SK-N-SH (cell line): ENCODE results near the gene PAX2. TPM values are rescaled to one million over a fixed set of nuclear protein-coding genes. Genes with fewer than 3 reads are reported as not detected.

Experiments used
- CTCF ChIA-PET: fragments of 300-600, 350-600 bp; formaldehyde crosslinking; extraction: SDS; loops from one replicate; lab custom pipeline; 2021; lab: Yijun Ruan, JAX
- POLR2A ChIA-PET: fragments of 350-600 bp; sonication (Branson Sonifier 250); formaldehyde crosslinking; extraction: SDS; loops from one replicate; lab custom pipeline; 2020; ENCODE audit warnings: antibody characterized with exemption, inconsistent platforms; lab: Yijun Ruan, JAX
- DNase-seq: peaks from one replicate; pipeline ENCODE4 v3.0.0; 2012
- H2AFZ ChIP-seq: fragments of 200-600 bp; sonication (generic); 2 replicates; pipeline ENCODE4 v1.8.1; 2016; ENCODE audit warnings: antibody characterized with exemption, mild to moderate bottlenecking, low read depth
- H3F3A ChIP-seq: fragments of 200-600 bp; sonication (generic); replicated peaks from 2 replicates; pipeline ENCODE3; 2016; ENCODE audit warnings: antibody characterized with exemption, mild to moderate bottlenecking; ENCODE audit not compliant: insufficient read depth
- H3K27ac ChIP-seq, 2 experiments: fragments of 200-500 bp in 1 of 2; fragments of 200-600 bp in 1 of 2; sonication (Bioruptor generic) in 1 of 2; sonication (generic), shearing (Covaris generic) in 1 of 2; 2 replicates each; pipeline versions ENCODE4 v1.5.1 to v1.6.1; 2014 to 2016; ENCODE audit warnings: low read depth in 2 of 2, inconsistent platforms in 1 of 2, low read length in 1 of 2, mild to moderate bottlenecking in 1 of 2, mixed read lengths in 1 of 2
- H3K27me3 ChIP-seq: fragments of 200-600 bp; sonication (generic), shearing (Covaris generic); 2 replicates; pipeline ENCODE4 v1.6.1; 2016; ENCODE audit warnings: mixed run types; ENCODE audit not compliant: insufficient read depth
- H3K36me3 ChIP-seq, 2 experiments: fragments of 200-500 bp in 1 of 2; fragments of 200-600 bp in 1 of 2; sonication (Bioruptor generic) in 1 of 2; sonication (generic) in 1 of 2; replicated peaks in 1 of 2; 2 replicates each; pipeline versions ENCODE3 to v1.5.1; 2014 to 2016; ENCODE audit warnings: low read length in 1 of 2, mild to moderate bottlenecking in 1 of 2; ENCODE audit not compliant: insufficient read depth in 2 of 2, control insufficient read depth in 1 of 2
- H3K4me1 ChIP-seq, 2 experiments: fragments of 200-500 bp in 1 of 2; fragments of 200-600 bp in 1 of 2; sonication (Bioruptor generic) in 1 of 2; sonication (generic), shearing (Covaris generic) in 1 of 2; 2 replicates each; pipeline versions ENCODE4 v1.5.1 to v1.6.1; 2014 to 2016; ENCODE audit warnings: low read depth in 1 of 2, low read length in 1 of 2, mixed run types in 1 of 2; ENCODE audit not compliant: insufficient read depth in 2 of 2, control insufficient read depth in 1 of 2
- H3K4me2 ChIP-seq: fragments of 200-600 bp; sonication (generic), shearing (Covaris generic); 2 replicates; pipeline ENCODE4 v1.6.1; 2017; ENCODE audit warnings: mixed run types
- H3K4me3 ChIP-seq, 2 experiments: fragments of 200-500 bp in 1 of 2; fragments of 200-600 bp in 1 of 2; sonication (Bioruptor generic) in 1 of 2; sonication (generic), shearing (Covaris generic) in 1 of 2; 2 replicates each; pipeline versions ENCODE4 v1.5.1 to v1.8.1; 2014 to 2016; ENCODE audit warnings: low read depth in 2 of 2, inconsistent platforms in 1 of 2, low read length in 1 of 2, mild to moderate bottlenecking in 1 of 2, mixed read lengths in 1 of 2, moderate library complexity in 1 of 2
- H3K79me2 ChIP-seq: fragments of 200-600 bp; sonication (generic); 2 replicates; pipeline ENCODE4 v1.8.1; 2017; ENCODE audit warnings: mild to moderate bottlenecking; ENCODE audit not compliant: insufficient read depth
- H3K9ac ChIP-seq: fragments of 200-600 bp; sonication (generic); 2 replicates; pipeline ENCODE4 v1.6.1; 2017; ENCODE audit warnings: mixed run types
- H3K9me2 ChIP-seq: fragments of 200-600 bp; sonication (generic); 2 replicates; pipeline ENCODE4 v1.6.1; 2017; ENCODE audit warnings: mixed run types
- H3K9me3 ChIP-seq: fragments of 200-600 bp; sonication (generic); 2 replicates; pipeline ENCODE4 v1.6.1; 2017; ENCODE audit warnings: mixed run types, mild to moderate bottlenecking, moderate library complexity
- H4K20me1 ChIP-seq: fragments of 200-600 bp; sonication (generic); 2 replicates; pipeline ENCODE4 v1.6.1; 2017; ENCODE audit warnings: mild to moderate bottlenecking, mixed run types; ENCODE audit not compliant: insufficient read depth
- CHD2 ChIP-seq: fragments of 150-350 bp; IDR thresholded peaks from 2 replicates; pipeline ENCODE4 v1.6.1; 2018; ENCODE audit warnings: low read length; ENCODE audit not compliant: partially characterized antibody
- ELF1 ChIP-seq: IDR thresholded peaks from 2 replicates; pipeline ENCODE4 v1.4.0; 2012
- EP300 ChIP-seq, 2 experiments: IDR thresholded peaks; 2 replicates each; pipeline versions ENCODE4 v1.4.0 to v1.6.1; 2012; ENCODE audit warnings: borderline replicate concordance in 1 of 2, low read depth in 1 of 2, low read length in 1 of 2
- FOXJ3 ChIP-seq: sonication (generic); formaldehyde crosslinking; IDR thresholded peaks from 2 replicates; pipeline ENCODE4 v1.5.1; 2020; ENCODE audit warnings: mild to moderate bottlenecking, missing genetic modification reagents
- GABPA ChIP-seq: IDR thresholded peaks from 2 replicates; pipeline ENCODE4 v1.4.0; 2012; ENCODE audit warnings: low read depth, mild to moderate bottlenecking
- GATA2 ChIP-seq: sonication (generic); formaldehyde crosslinking; IDR thresholded peaks from 2 replicates; pipeline ENCODE4 v1.5.0; 2020; ENCODE audit warnings: mild to moderate bottlenecking, missing genetic modification reagents
- JUND ChIP-seq: IDR thresholded peaks from 2 replicates; pipeline ENCODE4 v1.4.0; 2012
- MEF2A ChIP-seq: IDR thresholded peaks from 2 replicates; pipeline ENCODE4 v1.4.0; 2012; ENCODE audit warnings: low read depth, borderline replicate concordance
- MXI1 ChIP-seq: IDR thresholded peaks from 2 replicates; pipeline ENCODE4 v1.6.1; 2012; ENCODE audit warnings: mild to moderate bottlenecking, low read depth, low read length, improper control_type of control experiment
- NFIC ChIP-seq: IDR thresholded peaks from 2 replicates; pipeline ENCODE4 v1.4.0; 2012; ENCODE audit warnings: borderline replicate concordance
- NRF1 ChIP-seq: IDR thresholded peaks from 2 replicates; pipeline ENCODE4 v1.6.1; 2012; ENCODE audit warnings: low read depth, mild to moderate bottlenecking, low read length
- POLR2AphosphoS5 ChIP-seq: IDR thresholded peaks from 2 replicates; pipeline ENCODE4 v1.6.1; 2012; ENCODE audit warnings: low read depth, low read length
- RXRA ChIP-seq: IDR thresholded peaks from 2 replicates; pipeline ENCODE4 v1.4.0; 2012; ENCODE audit warnings: low read depth, mild to moderate bottlenecking, borderline replicate concordance
- TCF12 ChIP-seq: IDR thresholded peaks from 2 replicates; pipeline ENCODE4 v1.4.0; 2012
- TEAD4 ChIP-seq: IDR thresholded peaks from 2 replicates; pipeline ENCODE4 v1.4.0; 2012; ENCODE audit warnings: mild to moderate bottlenecking, borderline replicate concordance; ENCODE audit not compliant: insufficient read depth
- YY1 ChIP-seq: IDR thresholded peaks from 2 replicates; pipeline ENCODE4 v1.4.0; 2012; ENCODE audit warnings: low read depth, mild to moderate bottlenecking
- WGBS: methylation state at CpG from one replicate; pipeline ENCODE4 v1.1.6; 2017; ENCODE audit warnings: low lambda C conversion rate; 5-methylcytosine and 5-hydroxymethylcytosine counted together
- polyA plus RNA-seq, 3 experiments: library from polyadenylated mRNA; depleted of rRNA; stranded (reverse); fragments of >200 nt; gene quantifications; 2 replicates each; pipeline ENCODE4 v1.2.3, GENCODE V29; 2012
- TF ChIP-seq, protein P1 (sequence below): fragments of 150-350 bp; IDR thresholded peaks from 2 replicates; pipeline ENCODE4 v1.6.1; 2017; ENCODE audit warnings: antibody characterized with exemption, low read length, low read depth, borderline replicate concordance
- TF ChIP-seq, protein P2 (sequence below): IDR thresholded peaks from 2 replicates; pipeline ENCODE4 v1.4.0; 2012; ENCODE audit warnings: low read depth
- TF ChIP-seq, protein P3 (sequence below): fragments of 200-600 bp; sonication (generic); IDR thresholded peaks from 2 replicates; pipeline ENCODE4 v1.6.1; 2017; ENCODE audit warnings: antibody characterized with exemption, mild to moderate bottlenecking, moderate library complexity
- TF ChIP-seq, protein P4 (sequence below): IDR thresholded peaks from 2 replicates; pipeline ENCODE4 v1.6.1; 2012; ENCODE audit warnings: mild to moderate bottlenecking, low read depth, low read length, moderate library complexity

The PAX2 gene
- polyA plus RNA-seq, 1 of the 3 experiments (the other 2 are of a cell fraction), result not detected

DNA sequence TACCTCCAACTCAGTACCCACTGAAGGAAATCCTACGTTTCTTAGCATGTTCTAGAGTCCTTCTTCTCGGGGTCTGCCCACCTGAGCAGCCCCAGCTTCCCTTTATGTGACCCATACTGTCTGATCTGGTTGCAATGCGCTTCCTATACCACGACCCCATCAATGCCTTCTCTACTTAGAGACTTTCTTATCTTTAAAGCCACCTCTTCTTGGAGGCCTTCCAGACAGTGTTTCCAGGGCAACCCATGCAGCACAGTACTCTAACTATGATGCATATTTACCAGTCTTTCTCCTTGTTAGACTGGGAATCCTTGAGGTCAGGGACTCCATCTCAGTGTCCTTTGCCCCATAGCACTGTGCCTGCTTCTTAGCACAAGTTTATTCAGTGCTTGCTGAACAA, 112.9 kb downstream of the PAX2 start:
- Histone ChIP-seq H3K27ac (no peak overlapping the region), H3K36me3 (no peaks in the 10 kb centered on the region), H2AFZ (no peak overlapping the region), H3K9me3 (no peaks in the 10 kb centered on the region), H3K79me2 (no peaks in the 10 kb centered on the region), H3K4me1 (peaks cover 0 to 9% of the 10 kb centered on the region in 2 experiments; a peak in 1 of 4 replicates), H3K27me3 (peaks cover 67% of the 10 kb centered on the region), H3F3A (no peaks in the 10 kb centered on the region)
- TF ChIP-seq NRF1 (no peak), RXRA (no peak), GABPA (no peak), YY1 (no peak), MXI1 (no peak), TEAD4 (no peak), GATA2 (CRISPR knock-in tag) (no peak), POLR2AphosphoS5 (no peak), CHD2 (no peak), FOXJ3 (CRISPR knock-in tag) (no peak)
- TF ChIP-seq, protein P1, sequence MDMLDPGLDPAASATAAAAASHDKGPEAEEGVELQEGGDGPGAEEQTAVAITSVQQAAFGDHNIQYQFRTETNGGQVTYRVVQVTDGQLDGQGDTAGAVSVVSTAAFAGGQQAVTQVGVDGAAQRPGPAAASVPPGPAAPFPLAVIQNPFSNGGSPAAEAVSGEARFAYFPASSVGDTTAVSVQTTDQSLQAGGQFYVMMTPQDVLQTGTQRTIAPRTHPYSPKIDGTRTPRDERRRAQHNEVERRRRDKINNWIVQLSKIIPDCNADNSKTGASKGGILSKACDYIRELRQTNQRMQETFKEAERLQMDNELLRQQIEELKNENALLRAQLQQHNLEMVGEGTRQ, result no peak
- TF ChIP-seq, protein P2, sequence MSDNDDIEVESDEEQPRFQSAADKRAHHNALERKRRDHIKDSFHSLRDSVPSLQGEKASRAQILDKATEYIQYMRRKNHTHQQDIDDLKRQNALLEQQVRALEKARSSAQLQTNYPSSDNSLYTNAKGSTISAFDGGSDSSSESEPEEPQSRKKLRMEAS, result no peak
- TF ChIP-seq, protein P3, sequence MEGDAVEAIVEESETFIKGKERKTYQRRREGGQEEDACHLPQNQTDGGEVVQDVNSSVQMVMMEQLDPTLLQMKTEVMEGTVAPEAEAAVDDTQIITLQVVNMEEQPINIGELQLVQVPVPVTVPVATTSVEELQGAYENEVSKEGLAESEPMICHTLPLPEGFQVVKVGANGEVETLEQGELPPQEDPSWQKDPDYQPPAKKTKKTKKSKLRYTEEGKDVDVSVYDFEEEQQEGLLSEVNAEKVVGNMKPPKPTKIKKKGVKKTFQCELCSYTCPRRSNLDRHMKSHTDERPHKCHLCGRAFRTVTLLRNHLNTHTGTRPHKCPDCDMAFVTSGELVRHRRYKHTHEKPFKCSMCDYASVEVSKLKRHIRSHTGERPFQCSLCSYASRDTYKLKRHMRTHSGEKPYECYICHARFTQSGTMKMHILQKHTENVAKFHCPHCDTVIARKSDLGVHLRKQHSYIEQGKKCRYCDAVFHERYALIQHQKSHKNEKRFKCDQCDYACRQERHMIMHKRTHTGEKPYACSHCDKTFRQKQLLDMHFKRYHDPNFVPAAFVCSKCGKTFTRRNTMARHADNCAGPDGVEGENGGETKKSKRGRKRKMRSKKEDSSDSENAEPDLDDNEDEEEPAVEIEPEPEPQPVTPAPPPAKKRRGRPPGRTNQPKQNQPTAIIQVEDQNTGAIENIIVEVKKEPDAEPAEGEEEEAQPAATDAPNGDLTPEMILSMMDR, result no peak
- TF ChIP-seq, all 33 proteins: peak for 0
- 37% methylated on average over 4 of the region's 4 CpGs for WGBS
- no peak overlapping the region for H3K4me3 ChIP-seq
- no peaks in the 10 kb centered on the region for H4K20me1 ChIP-seq
- ChIA-PET POLR2A (no interaction called here), CTCF (interaction anchor here (1.0 to 1.1 kb wide), 2 partner anchors 115 to 295 kb away, joined by 4 to 8 read pairs; no protein-coding TSS in a partner anchor)
- H3K4me2 ChIP-seq, result no peak overlapping the region
- H3K9me2 ChIP-seq, result no peaks in the 10 kb centered on the region
- H3K9ac ChIP-seq, result no peak overlapping the region
- DNase-seq, result no peak

DNA sequence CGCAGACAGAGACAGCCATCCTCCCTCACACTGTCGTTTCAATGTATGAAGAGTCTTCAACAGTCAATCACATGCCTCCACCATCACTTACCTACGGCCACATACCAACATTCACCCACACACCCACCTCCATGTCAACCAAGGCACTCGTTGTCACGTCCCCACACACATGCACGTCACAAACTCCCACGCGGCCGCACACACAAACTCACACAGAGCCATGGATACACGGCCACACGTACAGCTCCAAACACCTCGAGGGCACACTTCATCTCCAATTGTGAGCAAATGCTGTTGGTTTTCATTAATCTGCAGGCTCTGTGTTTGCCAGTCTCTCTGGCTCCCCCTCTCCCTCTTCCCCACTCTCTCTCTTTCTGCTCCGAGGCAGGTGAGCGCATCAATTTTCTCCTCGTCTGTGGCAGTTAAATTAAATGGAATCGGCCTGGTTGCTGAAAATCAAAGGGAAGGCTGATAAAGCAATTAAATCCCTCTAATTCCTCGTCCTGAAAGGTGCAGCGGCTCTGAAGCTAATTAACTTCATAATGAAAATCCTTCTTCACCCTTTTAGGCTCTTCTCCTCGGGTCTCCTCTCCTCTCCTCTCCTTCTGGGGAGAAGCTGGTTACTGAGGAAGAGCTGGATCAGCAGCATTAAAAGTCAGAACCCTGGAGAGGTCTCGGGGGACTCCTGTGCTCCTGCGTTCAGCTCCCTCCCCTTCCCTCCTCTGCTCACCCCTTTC, 113.5 kb downstream of the PAX2 start:
- POLR2A ChIA-PET, result interaction anchor here (0.6 kb wide), 1 partner anchor 23 kb away, joined by 3 read pairs; no protein-coding TSS in a partner anchor
- no peaks in the 10 kb centered on the region for H3K79me2 ChIP-seq
- H3K4me2 ChIP-seq, result no peak overlapping the region
- H3K36me3 ChIP-seq, result no peaks in the 10 kb centered on the region
- no peak overlapping the region for H3K4me3 ChIP-seq
- peaks cover 0 to 9% of the 10 kb centered on the region in 2 experiments; a peak in 1 of 4 replicates for H3K4me1 ChIP-seq
- H3K9me3 ChIP-seq, result no peaks in the 10 kb centered on the region
- no peaks in the 10 kb centered on the region for H3K9me2 ChIP-seq
- no peak overlapping the region for H3K27ac ChIP-seq
- 21% methylated on average over 21 of the region's 21 CpGs for WGBS
- H4K20me1 ChIP-seq, result no peaks in the 10 kb centered on the region
- DNase-seq, result no peak
- H3K27me3 ChIP-seq, result peaks cover 67% of the 10 kb centered on the region
- no peak overlapping the region for H3K9ac ChIP-seq
- H2AFZ ChIP-seq, result no peak overlapping the region
- no peaks in the 10 kb centered on the region for H3F3A ChIP-seq
- CTCF ChIA-PET, result interaction anchor here (0.6 to 2.5 kb wide), 7 partner anchors 12 to 296 kb away, joined by 3 to 15 read pairs (median 4); no protein-coding TSS in a partner anchor
- TF ChIP-seq NFIC (no peak), TCF12 (no peak), RXRA (no peak), GATA2 (CRISPR knock-in tag) (0 out of 2 replicates have a peak, but pooled peaks have one; percentile 8), NRF1 (no peak), ELF1 (no peak), EP300 (IDR thresholded peaks at IDR 0.05; ENCODE audit: borderline replicate concordance in 1 of 2, low read depth in 1 of 2, low read length in 1 of 2) (no peak), GABPA (no peak), YY1 (no peak), JUND (no peak), MEF2A (no peak)
- TF ChIP-seq, protein P4, sequence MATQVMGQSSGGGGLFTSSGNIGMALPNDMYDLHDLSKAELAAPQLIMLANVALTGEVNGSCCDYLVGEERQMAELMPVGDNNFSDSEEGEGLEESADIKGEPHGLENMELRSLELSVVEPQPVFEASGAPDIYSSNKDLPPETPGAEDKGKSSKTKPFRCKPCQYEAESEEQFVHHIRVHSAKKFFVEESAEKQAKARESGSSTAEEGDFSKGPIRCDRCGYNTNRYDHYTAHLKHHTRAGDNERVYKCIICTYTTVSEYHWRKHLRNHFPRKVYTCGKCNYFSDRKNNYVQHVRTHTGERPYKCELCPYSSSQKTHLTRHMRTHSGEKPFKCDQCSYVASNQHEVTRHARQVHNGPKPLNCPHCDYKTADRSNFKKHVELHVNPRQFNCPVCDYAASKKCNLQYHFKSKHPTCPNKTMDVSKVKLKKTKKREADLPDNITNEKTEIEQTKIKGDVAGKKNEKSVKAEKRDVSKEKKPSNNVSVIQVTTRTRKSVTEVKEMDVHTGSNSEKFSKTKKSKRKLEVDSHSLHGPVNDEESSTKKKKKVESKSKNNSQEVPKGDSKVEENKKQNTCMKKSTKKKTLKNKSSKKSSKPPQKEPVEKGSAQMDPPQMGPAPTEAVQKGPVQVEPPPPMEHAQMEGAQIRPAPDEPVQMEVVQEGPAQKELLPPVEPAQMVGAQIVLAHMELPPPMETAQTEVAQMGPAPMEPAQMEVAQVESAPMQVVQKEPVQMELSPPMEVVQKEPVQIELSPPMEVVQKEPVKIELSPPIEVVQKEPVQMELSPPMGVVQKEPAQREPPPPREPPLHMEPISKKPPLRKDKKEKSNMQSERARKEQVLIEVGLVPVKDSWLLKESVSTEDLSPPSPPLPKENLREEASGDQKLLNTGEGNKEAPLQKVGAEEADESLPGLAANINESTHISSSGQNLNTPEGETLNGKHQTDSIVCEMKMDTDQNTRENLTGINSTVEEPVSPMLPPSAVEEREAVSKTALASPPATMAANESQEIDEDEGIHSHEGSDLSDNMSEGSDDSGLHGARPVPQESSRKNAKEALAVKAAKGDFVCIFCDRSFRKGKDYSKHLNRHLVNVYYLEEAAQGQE, result peak; percentile 62
